ENCODE results near the gene AUTS2.

GRCh38 chr7:70426249-70426880 is 828.1 kb downstream of the AUTS2 start:
- TF ChIP-seq SP1 (IDR thresholded peaks at IDR 0.05) (no peak), FOXA1 (IDR thresholded peaks at IDR 0.05) (no peak), BHLHE40 (IDR thresholded peaks at IDR 0.05; ENCODE audit: borderline replicate concordance) (no peak), TARDBP (IDR thresholded peaks at IDR 0.05) (no peak), SUZ12 (IDR thresholded peaks at IDR 0.05) (no peak), NFRKB (IDR thresholded peaks at IDR 0.05) (no peak)
